ENCODE measurements around the gene TEX2.

GRCh38 chr17:64260886-64261285, 2.2 kb downstream of the TEX2 start:
- TF ChIP-seq CTCF (IDR thresholded peaks at IDR 0.05; ENCODE audit: poor library complexity) (no peak), EZH2 (IDR thresholded peaks at IDR 0.05; ENCODE audit: borderline replicate concordance) (no peak), EZH2phosphoT487 (IDR thresholded peaks at IDR 0.05; ENCODE audit: low read depth, severe bottlenecking, unreplicated experiment) (no peak)
